Heart right ventricle (tissue), 16 donors: Measurements from ENCODE around the gene CRB2. TPM values are rescaled to one million over a fixed set of nuclear protein-coding genes. Genes with fewer than 3 reads are reported as not detected.

ENCODE experiments used
- ATAC-seq, 8 donors: fragments of 200-7000 bp; cut with Tn5 transposase; one replicate each; pipeline ENCODE4 v1.9.1; 2020; ENCODE audit warnings: mild to moderate bottlenecking in 8 of 8, moderate library complexity in 8 of 8, moderate number of reproducible peaks in 1 of 8
- DNase-seq, 2 donors: peaks; one replicate each; pipeline ENCODE4 v3.0.0-alpha.2; 2020
- H3K27ac ChIP-seq, 10 donors: fragments of 200-600 bp; sonication (generic) in 2 of 10; one replicate each; pipeline versions ENCODE4 v1.5.0 to v1.8.0; 2020 to 2022; ENCODE audit warnings: mild to moderate bottlenecking in 3 of 10
- H3K27me3 ChIP-seq, 7 donors: fragments of 200-600 bp; one replicate each; pipeline ENCODE4 v1.8.0; 2021 to 2022; ENCODE audit warnings: mild to moderate bottlenecking in 2 of 7
- H3K36me3 ChIP-seq, 9 donors: fragments of 200-600 bp; sonication (generic) in 1 of 9; one replicate each; pipeline versions ENCODE4 v1.5.0 to v1.8.0; 2020 to 2022; ENCODE audit warnings: mild to moderate bottlenecking in 2 of 9
- H3K4me1 ChIP-seq, 9 donors: fragments of 200-600 bp; sonication (generic) in 1 of 9; one replicate each; pipeline versions ENCODE4 v1.5.0 to v1.8.0; 2020 to 2022; ENCODE audit warnings: mild to moderate bottlenecking in 4 of 9
- H3K4me3 ChIP-seq, 10 donors: fragments of 200-600 bp; sonication (generic) in 2 of 10; one replicate each; pipeline versions ENCODE4 v1.5.0 to v1.8.0; 2020 to 2022; ENCODE audit warnings: mild to moderate bottlenecking in 7 of 10, moderate library complexity in 2 of 10
- H3K9me3 ChIP-seq, 11 donors: fragments of 200-600 bp in 10 of 11; sonication (generic) in 2 of 11; one replicate each; pipeline versions ENCODE4 v1.5.0 to v1.8.0; 2013 to 2022; ENCODE audit warnings: mild to moderate bottlenecking in 2 of 11, control low read depth in 1 of 11, moderate library complexity in 1 of 11
- WGBS, 2 donors: extraction: QIAGEN DNeasy Blood & Tissue Kit; methylation state at CpG; one replicate each; pipeline ENCODE4 v1.1.7; 2013; ENCODE audit warnings: inconsistent platforms in 1 of 2; 5-methylcytosine and 5-hydroxymethylcytosine counted together
- intact Hi-C, 10 donors: fragments of 100-400 bp; cut with DNase I; formaldehyde crosslinking; loops; one replicate each; pipeline versions ENCODE4 v1.11.1 to v1.14.2; 2022
- polyA plus RNA-seq, 2 donors: library from polyadenylated mRNA; stranded (reverse); fragments of 200-250 nt; gene quantifications; one replicate each; pipeline ENCODE4 v1.2.3, GENCODE V29; 2013
- total RNA-seq, 10 donors: library from RNA; stranded (reverse); fragmentation: NEBNext Ultra II Directional in 3 of 10; extraction: Animal tissue kit (Norgen Biotek cat#: 25700) in 3 of 10; gene quantifications; one replicate each; pipeline versions ENCODE4 v1.2.1 to v1.2.4, GENCODE V29; 2021 to 2023
- TF ChIP-seq, protein P1 (sequence below), 9 donors: fragments of 200-600 bp; sonication (generic) in 2 of 9; IDR thresholded peaks; one replicate each; pipeline versions ENCODE4 v1.5.0 to v1.8.0; 2021 to 2022; ENCODE audit warnings: antibody characterized with exemption in 9 of 9, mild to moderate bottlenecking in 5 of 9, moderate library complexity in 1 of 9
- donor health status: Arrhythmogenic right ventricular cardiomyopathy.
- donor health status: ischemic (EF 13 %, LVEDD 7.1; RV severe dilation, severe dysfunction).
- donor health status: healthy with polysubstance abuse.
- donor health status: DM: no; HTN: yes; CAD: no.
- donor health status: DM: no; HTN: no; CAD: no.
- donor health status: ischemic (EF 25% LVEDD 6.9; RV normal size, moderate dysfunction).
- donor health status: ischemic (EF 25% LVEDD 5.7; RV mildly dilated, moderate dysfunction).
- donor health status: healthy.
- donor health status: DM: yes; HTN: yes; CAD: no.
- donor health status: Ischemic cardiomyopathy.
- donor health status: ischemic (EF 35%, LVEDD 5.7; RV mildly dilated, moderate dysfunction).
- donor health status: nonischemic (EF 11% LVEDD 7.7; RV severe dilation, severe dysfunction).
- donor health status: DM: yes; HTN: yes; CAD: no.
- donor health status: PGD.
- donor health status: ischemic (EF 29% LVEDD 5.4; RV normal size, mild dysfunction).
- donor health status: nonischemic (EF 23%, LVEDD 6.1; RV moderate dilation, normal function).

CRB2 gene
- total and polyA plus RNA-seq, 12 donors = 0.01 to 0.24 (median 0.09) TPM; not detected in 9

DNA sequence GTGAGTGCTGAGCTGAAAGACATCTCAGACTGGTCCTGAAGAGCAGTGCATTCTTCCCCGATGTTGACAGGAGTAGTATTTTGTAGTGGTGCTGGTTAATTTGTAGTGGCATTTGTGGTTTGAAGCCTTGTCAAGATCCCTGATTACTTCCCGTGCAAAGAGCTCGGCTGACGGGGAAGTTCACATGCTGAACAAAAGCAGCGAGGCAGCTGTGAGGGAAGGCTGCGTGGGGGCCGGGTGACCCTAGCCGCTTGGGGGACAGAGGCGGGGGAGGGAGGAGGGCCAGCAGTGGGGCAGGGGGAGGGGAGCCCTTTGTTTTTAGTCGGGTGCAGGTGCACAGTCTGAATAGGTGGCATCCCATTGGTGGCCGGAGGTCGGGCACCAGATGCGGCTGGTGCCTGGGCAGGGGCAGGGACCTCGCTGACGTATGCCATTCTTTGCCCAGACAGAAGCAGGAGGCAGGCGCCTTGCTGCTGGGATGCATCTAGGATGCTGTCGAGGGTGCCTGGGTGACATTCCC, 64.7 kb downstream of the CRB2 start:
- DNase-seq (no peak), ATAC-seq (no peak)
- intact Hi-C loops = loop anchor here in 2 of 10 donors (5.0 to 10.0 kb wide), 2 partner anchors 624 to 668 kb away; no protein-coding TSS in a partner anchor
- TF ChIP-seq, protein P1, sequence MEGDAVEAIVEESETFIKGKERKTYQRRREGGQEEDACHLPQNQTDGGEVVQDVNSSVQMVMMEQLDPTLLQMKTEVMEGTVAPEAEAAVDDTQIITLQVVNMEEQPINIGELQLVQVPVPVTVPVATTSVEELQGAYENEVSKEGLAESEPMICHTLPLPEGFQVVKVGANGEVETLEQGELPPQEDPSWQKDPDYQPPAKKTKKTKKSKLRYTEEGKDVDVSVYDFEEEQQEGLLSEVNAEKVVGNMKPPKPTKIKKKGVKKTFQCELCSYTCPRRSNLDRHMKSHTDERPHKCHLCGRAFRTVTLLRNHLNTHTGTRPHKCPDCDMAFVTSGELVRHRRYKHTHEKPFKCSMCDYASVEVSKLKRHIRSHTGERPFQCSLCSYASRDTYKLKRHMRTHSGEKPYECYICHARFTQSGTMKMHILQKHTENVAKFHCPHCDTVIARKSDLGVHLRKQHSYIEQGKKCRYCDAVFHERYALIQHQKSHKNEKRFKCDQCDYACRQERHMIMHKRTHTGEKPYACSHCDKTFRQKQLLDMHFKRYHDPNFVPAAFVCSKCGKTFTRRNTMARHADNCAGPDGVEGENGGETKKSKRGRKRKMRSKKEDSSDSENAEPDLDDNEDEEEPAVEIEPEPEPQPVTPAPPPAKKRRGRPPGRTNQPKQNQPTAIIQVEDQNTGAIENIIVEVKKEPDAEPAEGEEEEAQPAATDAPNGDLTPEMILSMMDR (IDR thresholded peaks at IDR 0.05) = no peak
- no peaks in the 10 kb centered on the region for H3K27me3 ChIP-seq
- H3K4me1 ChIP-seq = no peaks in the 10 kb centered on the region
- H3K27ac ChIP-seq = no peak overlapping the region
- no peaks in the 10 kb centered on the region for H3K9me3 ChIP-seq
- WGBS, 2 donors = 81 to 88% methylated on average over 17 of the region's 17 CpGs
- H3K36me3 ChIP-seq = peaks cover 0 to 66% (median 4%) of the 10 kb centered on the region in 9 donors
- no peak overlapping the region for H3K4me3 ChIP-seq

DNA sequence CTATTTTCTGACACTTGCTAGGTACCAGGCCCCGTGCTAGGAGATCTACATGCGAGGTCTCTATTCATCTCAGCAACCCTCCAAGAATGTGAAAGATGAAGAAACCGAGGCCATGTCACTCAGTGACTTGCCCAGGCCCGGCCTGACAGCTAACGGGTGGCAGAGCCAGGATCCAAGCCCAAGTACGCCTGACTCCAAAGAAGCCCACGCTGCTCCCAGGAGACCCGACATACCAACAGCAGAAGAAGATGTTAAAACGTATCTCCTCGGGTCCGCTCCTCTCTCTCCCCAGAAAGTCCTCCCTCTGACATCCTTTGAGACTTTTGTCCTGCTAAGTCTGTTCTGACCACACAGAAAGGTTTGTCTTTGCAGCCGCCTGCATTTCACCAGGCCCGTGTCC, 65.2 kb downstream of the CRB2 start:
- Histone ChIP-seq H3K9me3 (no peaks in the 10 kb centered on the region), H3K27ac (no peak overlapping the region), H3K4me3 (no peak overlapping the region), H3K36me3 (peaks cover 0 to 64% (median 4%) of the 10 kb centered on the region in 9 donors), H3K27me3 (no peaks in the 10 kb centered on the region), H3K4me1 (no peaks in the 10 kb centered on the region)
- ATAC-seq = no peak
- TF ChIP-seq, protein P1 (IDR thresholded peaks at IDR 0.05) = no peak
- WGBS, 2 donors = 90 to 95% methylated on average over 13 of the region's 13 CpGs
- intact Hi-C loops = loop anchor here in 2 of 10 donors (5.0 to 10.0 kb wide), 2 partner anchors 624 to 669 kb away; no protein-coding TSS in a partner anchor
- no peak for DNase-seq

DNA sequence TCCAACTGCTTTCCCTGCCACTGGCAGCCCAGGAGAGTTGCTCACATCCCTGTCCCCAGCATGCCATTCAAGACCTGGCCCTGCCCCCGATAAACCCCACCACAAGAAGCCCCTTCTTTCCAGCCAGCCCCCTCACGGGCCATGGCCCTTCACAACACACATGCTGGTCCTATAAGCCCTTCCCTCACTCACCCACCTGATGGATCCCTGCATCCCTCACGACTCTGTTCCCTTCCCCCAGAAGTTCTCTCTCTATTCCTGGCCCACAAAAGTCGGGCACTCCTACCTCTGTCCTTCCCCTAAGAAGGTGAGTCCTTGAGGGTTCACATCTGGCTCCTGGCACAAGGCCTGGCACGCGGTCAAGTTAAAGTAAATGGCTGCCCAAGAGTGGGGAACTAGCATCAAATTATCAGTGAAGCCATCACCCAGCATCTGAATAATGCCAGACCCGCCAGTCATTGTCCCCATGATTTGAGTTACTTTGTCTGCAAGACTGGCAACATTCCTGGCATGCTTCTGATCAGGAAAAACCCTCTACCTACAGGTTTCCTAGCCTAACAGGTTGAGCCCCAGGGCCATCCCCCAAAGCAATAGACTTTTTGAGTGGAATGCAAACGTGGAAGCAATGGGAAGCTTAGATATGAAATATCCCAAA, 65.9 kb downstream of the CRB2 start:
- Histone ChIP-seq H3K4me3 (no peak overlapping the region), H3K27ac (no peak overlapping the region), H3K9me3 (no peaks in the 10 kb centered on the region), H3K4me1 (no peaks in the 10 kb centered on the region), H3K36me3 (peaks cover 0 to 57% (median 4%) of the 10 kb centered on the region in 9 donors), H3K27me3 (no peaks in the 10 kb centered on the region)
- 92 to 94% methylated on average over 8 of the region's 8 CpGs for WGBS, 2 donors
- intact Hi-C loops = loop anchor here in 2 of 10 donors (5.0 to 10.0 kb wide), 2 partner anchors 623 to 670 kb away; no protein-coding TSS in a partner anchor
- TF ChIP-seq, protein P1 (IDR thresholded peaks at IDR 0.05) = no peak
- DNase-seq (no peak), ATAC-seq (no peak)

DNA sequence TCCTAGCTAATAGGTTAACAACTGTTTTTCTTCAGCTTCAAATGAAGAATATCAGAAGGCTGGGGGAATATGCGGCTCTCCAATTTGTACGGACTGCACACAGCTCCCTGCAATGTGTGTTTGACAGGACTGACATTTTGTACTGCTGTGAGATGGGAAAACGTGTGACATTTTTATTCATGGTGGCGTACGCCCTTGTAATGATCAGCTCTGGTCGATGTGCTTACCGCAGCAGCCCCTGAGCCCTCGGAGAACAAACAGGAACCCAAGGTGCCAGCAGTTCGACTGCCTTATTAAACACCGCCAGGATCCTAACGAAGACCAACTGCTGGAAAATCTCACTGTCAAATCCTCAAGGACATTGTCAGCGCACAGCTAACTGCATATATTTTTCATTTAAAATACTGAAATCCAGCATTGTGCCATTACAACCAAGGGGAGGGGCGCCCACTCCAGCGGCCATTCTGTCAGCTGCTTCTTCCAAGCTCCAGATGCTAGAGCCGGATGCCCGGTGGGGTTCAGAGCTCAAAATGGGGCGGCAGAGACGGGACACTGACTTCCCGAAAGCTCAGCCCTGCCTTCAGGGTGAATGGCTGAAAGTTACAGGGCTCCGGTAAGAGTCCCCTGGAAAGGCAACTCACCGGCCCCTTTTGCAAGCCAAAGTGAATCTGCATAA, 66.8 kb downstream of the CRB2 start:
- WGBS, 2 donors = 92 to 93% methylated on average over 21 of the region's 21 CpGs
- intact Hi-C loops = loop anchor here in 2 of 10 donors (5.0 to 10.0 kb wide), 2 partner anchors 622 to 670 kb away; no protein-coding TSS in a partner anchor
- no peak overlapping the region for H3K4me3 ChIP-seq
- DNase-seq (no peak), ATAC-seq (no peak)
- peaks cover 0 to 57% (median 4%) of the 10 kb centered on the region in 9 donors for H3K36me3 ChIP-seq
- no peaks in the 10 kb centered on the region for H3K9me3 ChIP-seq
- no peak overlapping the region for H3K27ac ChIP-seq
- no peaks in the 10 kb centered on the region for H3K27me3 ChIP-seq
- TF ChIP-seq, protein P1 (IDR thresholded peaks at IDR 0.05) = no peak
- H3K4me1 ChIP-seq = no peaks in the 10 kb centered on the region
